Caco-2 (cell line): Measurements from ENCODE around the gene HIVEP2. TPM values are rescaled to one million over a fixed set of nuclear protein-coding genes. Genes with fewer than 3 reads are reported as not detected.

ENCODE experiments used
- BruUV-seq: library from RNA; stranded (reverse); fragments of 400-500 nt; replicated peaks from 2 replicates; lab custom pipeline; 2021; lab: Mats Ljungman, UMichigan
- CTCF ChIA-PET: fragments of 300-600 bp; sonication (Branson Sonifier 250); formaldehyde crosslinking; loops from one replicate; lab custom pipeline; 2022; ENCODE audit warnings: antibody characterized with exemption; lab: Charles Lee
- POLR2A ChIA-PET: fragments of 300-600 bp; sonication (Branson Sonifier 250); formaldehyde crosslinking; loops from one replicate; lab custom pipeline; 2022; ENCODE audit warnings: antibody characterized with exemption; lab: Charles Lee
- DNase-seq, 2 experiments: peaks; one replicate each; pipeline versions ENCODE4 v3.0.0 to v3.0.0-alpha.2; 2020 to 2022
- H3K27me3 ChIP-seq: replicated peaks from 2 replicates; pipeline ENCODE4 v1.6.0; 2011; ENCODE audit warnings: low read length; ENCODE audit not compliant: control insufficient read depth, insufficient read depth
- H3K36me3 ChIP-seq: 2 replicates; pipeline ENCODE4 v1.5.1; 2011; ENCODE audit warnings: low read length; ENCODE audit not compliant: control insufficient read depth, insufficient read depth
- H3K4me1 ChIP-seq: fragments of 250-450 bp; sonication (Bioruptor Pico); 2 replicates; pipeline ENCODE4 v1.5.1; 2020; ENCODE audit warnings: mild to moderate bottlenecking
- H3K4me3 ChIP-seq: 2 replicates; pipeline ENCODE4 v1.5.1; 2011; ENCODE audit warnings: low read depth, mild to moderate bottlenecking, control low read depth, low read length
- H3K9me3 ChIP-seq: fragments of 250-450 bp; sonication (Bioruptor Pico); 2 replicates; pipeline ENCODE4 v1.5.1; 2020; ENCODE audit warnings: mild to moderate bottlenecking, moderate library complexity
- H3K27ac Mint-ChIP-seq: one replicate; pipeline ENCODE4 v1.8.0; 2022; ENCODE audit warnings: mixed read lengths; ENCODE audit not compliant: unreplicated experiment
- H3K27me3 Mint-ChIP-seq: one replicate; pipeline ENCODE4 v1.8.0; 2022; ENCODE audit warnings: mixed read lengths; ENCODE audit not compliant: insufficient read depth, unreplicated experiment
- H3K36me3 Mint-ChIP-seq: one replicate; pipeline ENCODE4 v1.8.0; 2022; ENCODE audit warnings: mild to moderate bottlenecking, mixed read lengths; ENCODE audit not compliant: insufficient read depth, unreplicated experiment
- H3K4me1 Mint-ChIP-seq: one replicate; pipeline ENCODE4 v1.8.0; 2022; ENCODE audit warnings: low read depth, mixed read lengths; ENCODE audit not compliant: unreplicated experiment
- H3K4me3 Mint-ChIP-seq: one replicate; pipeline ENCODE4 v1.8.0; 2022; ENCODE audit warnings: mild to moderate bottlenecking, moderate library complexity, mixed read lengths; ENCODE audit not compliant: unreplicated experiment
- H3K9me3 Mint-ChIP-seq: one replicate; pipeline ENCODE4 v1.8.0; 2022; ENCODE audit warnings: mixed read lengths; ENCODE audit not compliant: unreplicated experiment
- intact Hi-C: fragments of 100-400 bp; cut with micrococcal nuclease; formaldehyde crosslinking; loops from one replicate; pipeline ENCODE4 v1.10.0; 2022; ENCODE audit not compliant: unreplicated experiment
- total RNA-seq: library from RNA; stranded (reverse); gene quantifications from 2 replicates; pipeline ENCODE4 v1.2.3, GENCODE V29; 2022
- TF ChIP-seq, protein P1 (sequence below), 2 experiments: fragments of 200-600 bp in 1 of 2; IDR thresholded peaks; 1 replicate in 1 of 2; 2 replicates in 1 of 2; pipeline versions ENCODE4 v1.5.1 to v1.8.0; 2011 to 2022; ENCODE audit warnings: antibody characterized with exemption in 1 of 2, control low read depth in 1 of 2, inconsistent platforms in 1 of 2, low read depth in 1 of 2, low read length in 1 of 2, mild to moderate bottlenecking in 1 of 2, moderate library complexity in 1 of 2; ENCODE audit not compliant: insufficient read depth in 1 of 2, severe bottlenecking in 1 of 2, unreplicated experiment in 1 of 2

The HIVEP2 gene
- total RNA-seq, 1 experiment from 2014 or later = 1.0 TPM

GRCh38 chr6:142749556-142749955 lies 195.4 kb downstream of the HIVEP2 start:
- POLR2A ChIA-PET = no interaction called here
- CTCF ChIA-PET = no interaction called here
- BruUV-seq = no TSS peak
- H3K4me3 ChIP-seq = no peak overlapping the region
- peaks cover 4% of the 10 kb centered on the region for H3K27me3 Mint-ChIP-seq
- no peaks in the 10 kb centered on the region for H3K9me3 ChIP-seq
- DNase-seq = no peak
- no peaks in the 10 kb centered on the region for H3K9me3 Mint-ChIP-seq
- H3K27me3 ChIP-seq = 0 out of 2 replicates have a peak, but pooled peaks cover 1% of the 10 kb centered on the region
- intact Hi-C loops = loop anchor here (5.0 kb wide), 1 partner anchor 198 kb away; the partner anchor contains the start of gene HIVEP2
- no peaks in the 10 kb centered on the region for H3K36me3 ChIP-seq
- H3K36me3 Mint-ChIP-seq = no peaks in the 10 kb centered on the region
- H3K27ac Mint-ChIP-seq = no peak overlapping the region
- H3K4me1 Mint-ChIP-seq = no peaks in the 10 kb centered on the region
- H3K4me1 ChIP-seq = no peaks in the 10 kb centered on the region
- TF ChIP-seq, protein P1, sequence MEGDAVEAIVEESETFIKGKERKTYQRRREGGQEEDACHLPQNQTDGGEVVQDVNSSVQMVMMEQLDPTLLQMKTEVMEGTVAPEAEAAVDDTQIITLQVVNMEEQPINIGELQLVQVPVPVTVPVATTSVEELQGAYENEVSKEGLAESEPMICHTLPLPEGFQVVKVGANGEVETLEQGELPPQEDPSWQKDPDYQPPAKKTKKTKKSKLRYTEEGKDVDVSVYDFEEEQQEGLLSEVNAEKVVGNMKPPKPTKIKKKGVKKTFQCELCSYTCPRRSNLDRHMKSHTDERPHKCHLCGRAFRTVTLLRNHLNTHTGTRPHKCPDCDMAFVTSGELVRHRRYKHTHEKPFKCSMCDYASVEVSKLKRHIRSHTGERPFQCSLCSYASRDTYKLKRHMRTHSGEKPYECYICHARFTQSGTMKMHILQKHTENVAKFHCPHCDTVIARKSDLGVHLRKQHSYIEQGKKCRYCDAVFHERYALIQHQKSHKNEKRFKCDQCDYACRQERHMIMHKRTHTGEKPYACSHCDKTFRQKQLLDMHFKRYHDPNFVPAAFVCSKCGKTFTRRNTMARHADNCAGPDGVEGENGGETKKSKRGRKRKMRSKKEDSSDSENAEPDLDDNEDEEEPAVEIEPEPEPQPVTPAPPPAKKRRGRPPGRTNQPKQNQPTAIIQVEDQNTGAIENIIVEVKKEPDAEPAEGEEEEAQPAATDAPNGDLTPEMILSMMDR (IDR thresholded peaks at IDR 0.05; ENCODE audit: insufficient read depth in 1 of 2, low read depth in 1 of 2, low read length in 1 of 2, severe bottlenecking in 1 of 2, unreplicated experiment in 1 of 2) = no peak
- no peak overlapping the region for H3K4me3 Mint-ChIP-seq

DNA sequence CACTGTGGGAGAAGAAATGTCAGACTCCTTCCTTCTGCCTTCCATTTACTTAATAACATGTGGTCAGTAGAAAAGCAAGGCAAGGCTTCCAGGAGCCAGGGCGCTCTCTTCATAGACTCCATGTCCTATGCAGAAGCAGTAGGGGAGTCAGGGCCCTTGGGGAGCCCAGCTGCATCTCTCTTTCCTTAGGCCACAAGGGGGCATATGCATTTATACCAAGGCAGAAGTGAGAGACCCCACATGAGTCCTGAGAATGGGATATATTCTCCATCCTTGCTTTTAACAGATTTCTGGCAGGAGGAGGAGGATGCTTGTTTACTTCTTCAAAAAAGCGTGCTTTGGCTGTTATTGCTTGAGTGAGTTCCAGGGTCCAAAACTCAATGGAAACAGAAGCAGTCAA lies 198.5 kb downstream of the HIVEP2 start:
- BruUV-seq = no TSS peak
- Mint-ChIP-seq H3K27ac (no peak overlapping the region), H3K4me3 (no peak overlapping the region), H3K27me3 (peaks cover 6% of the 10 kb centered on the region), H3K9me3 (no peaks in the 10 kb centered on the region), H3K36me3 (no peaks in the 10 kb centered on the region), H3K4me1 (no peaks in the 10 kb centered on the region)
- intact Hi-C loops = loop anchor here (1.0 to 5.0 kb wide), 4 partner anchors 139 to 681 kb away; partner anchors contain the start of gene HIVEP2
- Histone ChIP-seq H3K36me3 (no peaks in the 10 kb centered on the region), H3K4me1 (no peaks in the 10 kb centered on the region), H3K4me3 (no peak overlapping the region), H3K27me3 (no peaks in the 10 kb centered on the region), H3K9me3 (no peaks in the 10 kb centered on the region)
- ChIA-PET POLR2A (no interaction called here), CTCF (interaction anchor here (0.6 kb wide), 1 partner anchor 197 kb away, joined by 3 read pairs; no protein-coding TSS in a partner anchor)
- TF ChIP-seq, protein P1 (IDR thresholded peaks at IDR 0.05; ENCODE audit: insufficient read depth in 1 of 2, low read depth in 1 of 2, low read length in 1 of 2, severe bottlenecking in 1 of 2, unreplicated experiment in 1 of 2) = peak; percentile 46 to 61
- DNase-seq = peak; percentile 36 to 47

GRCh38 chr6:142744836-142745235 lies 200.1 kb downstream of the HIVEP2 start:
- TF ChIP-seq, protein P1 (IDR thresholded peaks at IDR 0.05; ENCODE audit: insufficient read depth in 1 of 2, low read depth in 1 of 2, low read length in 1 of 2, severe bottlenecking in 1 of 2, unreplicated experiment in 1 of 2) = no peak
- Mint-ChIP-seq H3K4me3 (no peak overlapping the region), H3K9me3 (peaks cover 6% of the 10 kb centered on the region), H3K27ac (no peak overlapping the region), H3K27me3 (peaks cover 8% of the 10 kb centered on the region), H3K4me1 (no peaks in the 10 kb centered on the region), H3K36me3 (no peaks in the 10 kb centered on the region)
- Histone ChIP-seq H3K9me3 (no peaks in the 10 kb centered on the region), H3K36me3 (no peaks in the 10 kb centered on the region), H3K4me1 (no peaks in the 10 kb centered on the region), H3K4me3 (no peak overlapping the region), H3K27me3 (no peaks in the 10 kb centered on the region)
- BruUV-seq = no TSS peak
- ChIA-PET CTCF (interaction anchor here (0.7 kb wide), 1 partner anchor 44 kb away, joined by 3 read pairs; no protein-coding TSS in a partner anchor), POLR2A (no interaction called here)
- intact Hi-C loops = loop anchor here (5.0 kb wide), 1 partner anchor 202 kb away; the partner anchor contains the start of gene HIVEP2
- DNase-seq = no peak
